Measurements from ENCODE around the gene RFC3.

Gene RFC3

GRCh38 chr13:33859691-33860303 lies 41.8 kb downstream of the RFC3 start:
- in situ Hi-C loops (cut with MboI; ENCODE audit: low pct_unique_long_range_greater_than_20kb, low sequenced_read_pairs) = no loop called here
- no peak for DNase-seq

GRCh38 chr13:33860526-33860925 lies 42.6 kb downstream of the RFC3 start:
- no peak for DNase-seq
- in situ Hi-C loops (cut with MboI; ENCODE audit: low pct_unique_long_range_greater_than_20kb, low sequenced_read_pairs) = no loop called here

- no peak for DNase-seq
- in situ Hi-C loops (cut with MboI; ENCODE audit: low pct_unique_long_range_greater_than_20kb, low sequenced_read_pairs) = no loop called here
These were observed 44.1 kb downstream of the RFC3 start for GRCh38 chr13:33862016-33862415.

- in situ Hi-C loops (cut with MboI; ENCODE audit: low pct_unique_long_range_greater_than_20kb, low sequenced_read_pairs) = no loop called here
- no peak for DNase-seq
These were observed 45.3 kb downstream of the RFC3 start for GRCh38 chr13:33863188-33863789.

GRCh38 chr13:33865945-33866344 lies 48.0 kb downstream of the RFC3 start:
- DNase-seq = no peak
- in situ Hi-C loops (cut with MboI; ENCODE audit: low pct_unique_long_range_greater_than_20kb, low sequenced_read_pairs) = no loop called here

GRCh38 chr13:33867472-33867871 lies 49.5 kb downstream of the RFC3 start:
- DNase-seq = no peak
- in situ Hi-C loops (cut with MboI; ENCODE audit: low pct_unique_long_range_greater_than_20kb, low sequenced_read_pairs) = no loop called here

GRCh38 chr13:33868343-33868994 lies 50.5 kb downstream of the RFC3 start:
- no peak for DNase-seq
- in situ Hi-C loops (cut with MboI; ENCODE audit: low pct_unique_long_range_greater_than_20kb, low sequenced_read_pairs) = no loop called here

GRCh38 chr13:33869005-33869404 lies 51.1 kb downstream of the RFC3 start:
- in situ Hi-C loops (cut with MboI; ENCODE audit: low pct_unique_long_range_greater_than_20kb, low sequenced_read_pairs) = no loop called here
- no peak for DNase-seq

GRCh38 chr13:33870046-33870668 lies 52.2 kb downstream of the RFC3 start:
- in situ Hi-C loops (cut with MboI; ENCODE audit: low pct_unique_long_range_greater_than_20kb, low sequenced_read_pairs) = no loop called here
- DNase-seq = no peak

- DNase-seq = no peak
- in situ Hi-C loops (cut with MboI; ENCODE audit: low pct_unique_long_range_greater_than_20kb, low sequenced_read_pairs) = no loop called here
These were observed 53.5 kb downstream of the RFC3 start for GRCh38 chr13:33871207-33872004.

GRCh38 chr13:33872005-33872351 lies 54.0 kb downstream of the RFC3 start:
- DNase-seq = no peak
- in situ Hi-C loops (cut with MboI; ENCODE audit: low pct_unique_long_range_greater_than_20kb, low sequenced_read_pairs) = no loop called here

- in situ Hi-C loops (cut with MboI; ENCODE audit: low pct_unique_long_range_greater_than_20kb, low sequenced_read_pairs) = no loop called here
- no peak for DNase-seq
These were observed 55.4 kb downstream of the RFC3 start for GRCh38 chr13:33873251-33873908.

GRCh38 chr13:33874871-33875270 lies 56.9 kb downstream of the RFC3 start:
- in situ Hi-C loops (cut with MboI; ENCODE audit: low pct_unique_long_range_greater_than_20kb, low sequenced_read_pairs) = no loop called here
- no peak for DNase-seq

GRCh38 chr13:33875618-33876401 lies 57.9 kb downstream of the RFC3 start:
- in situ Hi-C loops (cut with MboI; ENCODE audit: low pct_unique_long_range_greater_than_20kb, low sequenced_read_pairs) = no loop called here
- no peak for DNase-seq

- DNase-seq = no peak
- in situ Hi-C loops (cut with MboI; ENCODE audit: low pct_unique_long_range_greater_than_20kb, low sequenced_read_pairs) = no loop called here
These were observed 58.9 kb downstream of the RFC3 start for GRCh38 chr13:33876716-33877394.

- no peak for DNase-seq
- in situ Hi-C loops (cut with MboI; ENCODE audit: low pct_unique_long_range_greater_than_20kb, low sequenced_read_pairs) = no loop called here
These were observed 61.2 kb downstream of the RFC3 start for GRCh38 chr13:33879118-33879517.

GRCh38 chr13:33882804-33883203 lies 64.9 kb downstream of the RFC3 start:
- DNase-seq = no peak
- in situ Hi-C loops (cut with MboI; ENCODE audit: low pct_unique_long_range_greater_than_20kb, low sequenced_read_pairs) = no loop called here
